ENCODE data around the gene FAM184A.

FAM184A gene

GRCh38 chr6:118923035-118923434 is 155.4 kb downstream of the FAM184A start:
- DNase-seq = no peak
- Histone ChIP-seq H3K36me3 (replicated peaks) (peaks cover 5% of the 10 kb centered on the region), H3K27me3 (replicated peaks) (no peaks in the 10 kb centered on the region), H3K27ac (no peak overlapping the region), H3K4me3 (ENCODE audit: low read depth, low read length) (no peak overlapping the region)
- in situ Hi-C loops (cut with HindIII; ENCODE audit: low pct_ligation_motif_present, low sequenced_read_pairs) = no loop called here
- TF ChIP-seq, protein P1, sequence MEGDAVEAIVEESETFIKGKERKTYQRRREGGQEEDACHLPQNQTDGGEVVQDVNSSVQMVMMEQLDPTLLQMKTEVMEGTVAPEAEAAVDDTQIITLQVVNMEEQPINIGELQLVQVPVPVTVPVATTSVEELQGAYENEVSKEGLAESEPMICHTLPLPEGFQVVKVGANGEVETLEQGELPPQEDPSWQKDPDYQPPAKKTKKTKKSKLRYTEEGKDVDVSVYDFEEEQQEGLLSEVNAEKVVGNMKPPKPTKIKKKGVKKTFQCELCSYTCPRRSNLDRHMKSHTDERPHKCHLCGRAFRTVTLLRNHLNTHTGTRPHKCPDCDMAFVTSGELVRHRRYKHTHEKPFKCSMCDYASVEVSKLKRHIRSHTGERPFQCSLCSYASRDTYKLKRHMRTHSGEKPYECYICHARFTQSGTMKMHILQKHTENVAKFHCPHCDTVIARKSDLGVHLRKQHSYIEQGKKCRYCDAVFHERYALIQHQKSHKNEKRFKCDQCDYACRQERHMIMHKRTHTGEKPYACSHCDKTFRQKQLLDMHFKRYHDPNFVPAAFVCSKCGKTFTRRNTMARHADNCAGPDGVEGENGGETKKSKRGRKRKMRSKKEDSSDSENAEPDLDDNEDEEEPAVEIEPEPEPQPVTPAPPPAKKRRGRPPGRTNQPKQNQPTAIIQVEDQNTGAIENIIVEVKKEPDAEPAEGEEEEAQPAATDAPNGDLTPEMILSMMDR (IDR thresholded peaks at IDR 0.05; ENCODE audit: low read depth, low read length, missing control alignments) = no peak

GRCh38 chr6:118921084-118921483 is 157.4 kb downstream of the FAM184A start:
- in situ Hi-C loops (cut with HindIII; ENCODE audit: low pct_ligation_motif_present, low sequenced_read_pairs) = no loop called here
- no peak overlapping the region for H3K4me3 ChIP-seq (ENCODE audit: low read depth, low read length)
- no peaks in the 10 kb centered on the region for H3K27me3 ChIP-seq (replicated peaks)
- TF ChIP-seq, protein P1 (IDR thresholded peaks at IDR 0.05; ENCODE audit: low read depth, low read length, missing control alignments) = no peak
- no peak overlapping the region for H3K27ac ChIP-seq
- peaks cover 5% of the 10 kb centered on the region for H3K36me3 ChIP-seq (replicated peaks)
- no peak for DNase-seq

DNA sequence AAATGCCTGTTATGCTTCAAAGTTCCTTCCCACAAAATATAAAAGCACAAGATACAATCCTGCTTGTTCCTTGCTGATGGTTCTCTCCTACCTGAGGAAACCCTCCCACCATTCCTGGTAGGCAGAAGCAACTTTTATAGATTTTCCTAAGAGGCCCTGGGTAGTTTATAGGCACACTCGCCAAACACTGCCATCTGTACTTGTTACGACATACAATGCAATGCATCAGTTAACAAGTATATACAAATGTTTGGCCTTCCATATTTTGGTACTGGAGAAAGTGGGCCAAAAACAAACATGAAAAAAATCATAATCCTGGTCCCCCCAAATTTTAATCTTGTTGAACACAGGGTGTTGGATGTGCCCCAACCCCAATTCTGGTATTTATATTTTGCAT is 160.1 kb downstream of the FAM184A start:
- no peak overlapping the region for H3K4me3 ChIP-seq (ENCODE audit: low read depth, low read length)
- in situ Hi-C loops (cut with HindIII; ENCODE audit: low pct_ligation_motif_present, low sequenced_read_pairs) = no loop called here
- TF ChIP-seq, protein P1 (IDR thresholded peaks at IDR 0.05; ENCODE audit: low read depth, low read length, missing control alignments) = no peak
- H3K27me3 ChIP-seq (replicated peaks) = no peaks in the 10 kb centered on the region
- DNase-seq = no peak
- H3K36me3 ChIP-seq (replicated peaks) = peaks cover 5% of the 10 kb centered on the region
- no peak overlapping the region for H3K27ac ChIP-seq

DNA sequence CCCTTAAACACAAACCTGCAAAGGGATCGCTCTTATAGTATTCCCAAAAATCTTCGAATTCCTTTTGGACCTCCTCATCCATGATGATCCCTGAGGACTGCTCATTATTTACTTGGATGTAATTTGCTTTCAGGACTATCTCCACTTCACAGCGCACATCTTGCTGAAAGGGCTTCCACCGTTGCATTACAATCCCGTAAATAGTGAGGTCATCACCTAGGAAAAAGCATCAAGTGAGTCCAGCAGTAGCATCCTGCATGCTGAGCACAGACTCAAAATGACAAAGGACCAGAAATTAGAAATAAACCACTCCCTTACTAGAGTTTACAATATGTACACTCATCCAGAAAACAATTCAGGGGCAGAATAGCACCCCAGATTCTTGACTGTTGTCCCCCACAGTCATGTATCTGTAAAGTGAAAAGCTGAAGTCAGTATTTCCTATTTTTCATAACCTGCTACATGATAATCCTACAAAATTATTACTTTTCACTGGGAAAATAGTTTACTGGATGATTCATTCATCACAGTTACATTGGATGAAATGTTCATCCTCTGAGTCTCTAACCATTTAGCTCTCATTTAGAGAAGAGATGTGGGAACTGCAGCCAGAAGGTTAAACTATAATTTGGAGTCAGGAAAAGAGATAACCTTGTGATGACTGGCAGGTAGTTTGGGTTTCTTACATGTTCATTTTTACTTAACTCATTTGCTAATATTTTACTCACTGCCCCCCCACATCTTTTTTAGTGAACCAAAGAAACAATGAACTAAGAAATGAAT is 160.7 kb downstream of the FAM184A start:
- Histone ChIP-seq H3K36me3 (replicated peaks) (peaks cover 5% of the 10 kb centered on the region), H3K4me3 (ENCODE audit: low read depth, low read length) (no peak overlapping the region), H3K27ac (no peak overlapping the region), H3K27me3 (replicated peaks) (no peaks in the 10 kb centered on the region)
- TF ChIP-seq, protein P1 (IDR thresholded peaks at IDR 0.05; ENCODE audit: low read depth, low read length, missing control alignments) = no peak
- no peak for DNase-seq
- in situ Hi-C loops (cut with HindIII; ENCODE audit: low pct_ligation_motif_present, low sequenced_read_pairs) = no loop called here

GRCh38 chr6:118914598-118914997 is 163.9 kb downstream of the FAM184A start:
- Histone ChIP-seq H3K27ac (no peak overlapping the region), H3K36me3 (replicated peaks) (peaks cover 2% of the 10 kb centered on the region), H3K27me3 (replicated peaks) (no peaks in the 10 kb centered on the region), H3K4me3 (ENCODE audit: low read depth, low read length) (no peak overlapping the region)
- TF ChIP-seq, protein P1 (IDR thresholded peaks at IDR 0.05; ENCODE audit: low read depth, low read length, missing control alignments) = no peak
- in situ Hi-C loops (cut with HindIII; ENCODE audit: low pct_ligation_motif_present, low sequenced_read_pairs) = no loop called here
- DNase-seq = no peak

GRCh38 chr6:118913161-118913560 is 165.3 kb downstream of the FAM184A start:
- TF ChIP-seq, protein P1 (IDR thresholded peaks at IDR 0.05; ENCODE audit: low read depth, low read length, missing control alignments) = no peak
- H3K36me3 ChIP-seq (replicated peaks) = peaks cover 5% of the 10 kb centered on the region
- H3K4me3 ChIP-seq (ENCODE audit: low read depth, low read length) = no peak overlapping the region
- in situ Hi-C loops (cut with HindIII; ENCODE audit: low pct_ligation_motif_present, low sequenced_read_pairs) = no loop called here
- no peaks in the 10 kb centered on the region for H3K27me3 ChIP-seq (replicated peaks)
- DNase-seq = no peak
- no peak overlapping the region for H3K27ac ChIP-seq
